H1 (cell line): ENCODE measurements around the gene SPOCK1. TPM values are rescaled to one million over a fixed set of nuclear protein-coding genes. Genes with fewer than 3 reads are reported as not detected.

Experiments used
- CTCF ChIA-PET: fragments of 300-600 bp; sonication (Branson Sonifier 250); formaldehyde crosslinking; loops from one replicate; lab custom pipeline; 2021; ENCODE audit not compliant: partially characterized antibody; lab: Charles Lee
- POLR2A ChIA-PET: fragments of 300-600 bp; sonication (Branson Sonifier 250); formaldehyde crosslinking; loops from one replicate; lab custom pipeline; 2021; ENCODE audit warnings: inconsistent platforms; ENCODE audit not compliant: partially characterized antibody; lab: Charles Lee
- DNase-seq, 2 experiments: peaks; one replicate each; pipeline versions ENCODE4 v3.0.0 to v3.0.0-alpha.2; 2010 to 2022; ENCODE audit warnings: low spot score in 2 of 2, low read depth in 1 of 2, mixed read lengths in 1 of 2
- FAIRE-seq: peaks from 2 replicates; lab custom pipeline; 2011; peaks lifted over from hg19 to GRCh38; lab: Jason Lieb, UNC
- H2AFZ ChIP-seq: 2 replicates; pipeline ENCODE4 v1.8.1; 2012; ENCODE audit warnings: low read length, inconsistent platforms
- H2AK5ac ChIP-seq: 2 replicates; pipeline ENCODE4 v1.6.1; 2013; ENCODE audit warnings: low read depth, low read length
- H2BK120ac ChIP-seq: replicated peaks from 2 replicates; pipeline ENCODE3; 2013; ENCODE audit warnings: low read depth, low read length, inconsistent platforms
- H2BK12ac ChIP-seq: 2 replicates; pipeline ENCODE4 v1.6.1; 2013; ENCODE audit warnings: low read depth, low read length
- H2BK15ac ChIP-seq: 2 replicates; pipeline ENCODE4 v1.6.1; 2013; ENCODE audit warnings: low read length
- H2BK20ac ChIP-seq: 2 replicates; pipeline ENCODE4 v1.6.1; 2013; ENCODE audit warnings: low read length
- H2BK5ac ChIP-seq: 2 replicates; pipeline ENCODE4 v1.6.1; 2013; ENCODE audit warnings: low read depth, low read length
- H3K14ac ChIP-seq: 2 replicates; pipeline ENCODE4 v1.6.1; 2013; ENCODE audit warnings: inconsistent platforms; ENCODE audit not compliant: insufficient read length
- H3K18ac ChIP-seq: 2 replicates; pipeline ENCODE4 v1.6.1; 2013; ENCODE audit warnings: low read length; ENCODE audit errors: extremely low read depth
- H3K23ac ChIP-seq: 2 replicates; pipeline ENCODE4 v1.6.1; 2013; ENCODE audit warnings: inconsistent platforms; ENCODE audit not compliant: insufficient read length
- H3K23me2 ChIP-seq: 2 replicates; pipeline ENCODE4 v1.6.1; 2013; ENCODE audit warnings: low read depth, low read length
- H3K27ac ChIP-seq: 2 replicates; pipeline ENCODE4 v1.6.1; 2011; ENCODE audit warnings: low read depth, low read length, inconsistent platforms
- H3K27me3 ChIP-seq, 4 experiments: replicated peaks in 1 of 4; 1 replicate in 1 of 4; 2 replicates in 3 of 4; pipeline versions ENCODE4 v1.6.1 to v1.8.1; 2011 to 2013; ENCODE audit warnings: low read length in 3 of 4, mild to moderate bottlenecking in 3 of 4, inconsistent platforms in 2 of 4, mixed read lengths in 2 of 4, moderate library complexity in 1 of 4; ENCODE audit not compliant: control insufficient read depth in 3 of 4, insufficient read depth in 3 of 4; ENCODE audit errors: extremely low read depth in 1 of 4
- H3K36me3 ChIP-seq, 4 experiments: 2 replicates each; pipeline versions ENCODE4 v1.6.1 to v1.8.1; 2011 to 2013; ENCODE audit warnings: mild to moderate bottlenecking in 4 of 4, low read length in 3 of 4, moderate library complexity in 2 of 4, control low read depth in 1 of 4, inconsistent platforms in 1 of 4; ENCODE audit not compliant: insufficient read depth in 4 of 4, control insufficient read depth in 2 of 4
- H3K4ac ChIP-seq: replicated peaks from 2 replicates; pipeline ENCODE3; 2013; ENCODE audit warnings: low read length, low read depth, mixed read lengths, inconsistent platforms; ENCODE audit not compliant: insufficient read length
- H3K4me1 ChIP-seq, 4 experiments: replicated peaks in 1 of 4; 1 replicate in 1 of 4; 2 replicates in 3 of 4; pipeline versions ENCODE4 v1.6.1 to v1.8.1; 2011 to 2013; ENCODE audit warnings: low read length in 3 of 4, inconsistent platforms in 2 of 4, mixed read lengths in 1 of 4; ENCODE audit not compliant: insufficient read depth in 4 of 4, control insufficient read depth in 3 of 4
- H3K4me2 ChIP-seq, 2 experiments: 2 replicates each; pipeline versions ENCODE4 v1.6.1 to v1.8.1; 2011 to 2013; ENCODE audit warnings: low read depth in 2 of 2, low read length in 2 of 2, control low read depth in 1 of 2, inconsistent platforms in 1 of 2, mild to moderate bottlenecking in 1 of 2; ENCODE audit not compliant: insufficient read depth in 1 of 2
- H3K4me3 ChIP-seq, 4 experiments: fragments of 200-600, 300-600 bp in 1 of 4; sonication (generic), shearing (Covaris generic), sonication (Bioruptor Twin) in 1 of 4; 2 replicates each; pipeline versions ENCODE4 v1.5.1 to v1.8.1; 2011 to 2016; ENCODE audit warnings: low read length in 4 of 4, low read depth in 3 of 4, control low read depth in 2 of 4, inconsistent platforms in 2 of 4, mild to moderate bottlenecking in 2 of 4, mixed read lengths in 1 of 4, moderate library complexity in 1 of 4; ENCODE audit not compliant: insufficient read depth in 2 of 4; ENCODE audit errors: extremely low read depth in 1 of 4
- H3K56ac ChIP-seq: replicated peaks from 2 replicates; pipeline ENCODE3; 2013; ENCODE audit warnings: low read depth, mild to moderate bottlenecking, mixed read lengths, low read length, inconsistent platforms; ENCODE audit not compliant: insufficient read length
- H3K79me1 ChIP-seq: 2 replicates; pipeline ENCODE4 v1.6.1; 2013; ENCODE audit warnings: low read depth, low read length, control low read depth
- H3K79me2 ChIP-seq, 2 experiments: 2 replicates each; pipeline versions ENCODE4 v1.6.1 to v1.8.1; 2012 to 2013; ENCODE audit warnings: low read length in 2 of 2, mild to moderate bottlenecking in 2 of 2, inconsistent platforms in 1 of 2; ENCODE audit not compliant: insufficient read depth in 2 of 2, control insufficient read depth in 1 of 2
- H3K9ac ChIP-seq, 4 experiments: replicated peaks in 1 of 4; 1 replicate in 1 of 4; 2 replicates in 3 of 4; pipeline versions ENCODE4 v1.6.1 to v1.8.1; 2011 to 2013; ENCODE audit warnings: low read depth in 3 of 4, low read length in 3 of 4, control low read depth in 2 of 4, mild to moderate bottlenecking in 2 of 4, moderate library complexity in 2 of 4, inconsistent platforms in 1 of 4; ENCODE audit errors: extremely low read depth in 1 of 4
- H3K9me3 ChIP-seq, 2 experiments: 2 replicates each; pipeline versions ENCODE4 v1.6.1 to v1.8.1; 2012 to 2013; ENCODE audit warnings: mild to moderate bottlenecking in 2 of 2, moderate library complexity in 2 of 2, control low read depth in 1 of 2, inconsistent platforms in 1 of 2, low read depth in 1 of 2, low read length in 1 of 2, mixed read lengths in 1 of 2; ENCODE audit not compliant: insufficient read depth in 2 of 2
- H4K20me1 ChIP-seq, 2 experiments: replicated peaks in 1 of 2; 2 replicates each; pipeline versions ENCODE3 to v1.8.1; 2011 to 2013; ENCODE audit warnings: inconsistent platforms in 2 of 2, low read length in 2 of 2, mild to moderate bottlenecking in 1 of 2; ENCODE audit not compliant: insufficient read depth in 2 of 2, control insufficient read depth in 1 of 2
- H4K5ac ChIP-seq: 2 replicates; pipeline ENCODE4 v1.6.1; 2013; ENCODE audit warnings: low read length, low read depth, mixed read lengths, inconsistent platforms; ENCODE audit not compliant: insufficient read length
- H4K8ac ChIP-seq: 2 replicates; pipeline ENCODE4 v1.8.0; 2013; ENCODE audit warnings: mild to moderate bottlenecking, moderate library complexity, low read length, inconsistent platforms; ENCODE audit not compliant: insufficient read depth; ENCODE audit errors: extremely low read depth
- H4K91ac ChIP-seq: replicated peaks from 2 replicates; pipeline ENCODE3; 2013; ENCODE audit warnings: low read length, mixed read lengths, inconsistent platforms; ENCODE audit not compliant: insufficient read length
- CHD2 ChIP-seq: IDR thresholded peaks from 2 replicates; pipeline ENCODE4 v1.6.1; 2012; ENCODE audit warnings: low read length, improper control_type of control experiment
- RAD21 ChIP-seq, 2 experiments: IDR thresholded peaks in 1 of 2; conservative IDR thresholded peaks in 1 of 2; 2 replicates each; pipeline ENCODE4 v1.6.1; 2011; ENCODE audit warnings: low read depth in 2 of 2, low read length in 2 of 2, improper control_type of control experiment in 1 of 2, inconsistent platforms in 1 of 2, mild to moderate bottlenecking in 1 of 2, moderate library complexity in 1 of 2
- WGBS, 2 experiments: shearing (Covaris generic) in 1 of 2; methylation state at CpG; one replicate each; pipeline versions ENCODE4 v1.1.6 to v1.1.7; 2013 to 2015; ENCODE audit warnings: low lambda C conversion rate in 2 of 2, mixed read lengths in 2 of 2, inconsistent platforms in 1 of 2, low coverage in 1 of 2, missing lambda C conversion rate in 1 of 2; ENCODE audit not compliant: insufficient replicate concordance in 2 of 2, insufficient coverage in 1 of 2, insufficient read length in 1 of 2; ENCODE audit errors: extremely low coverage in 1 of 2, missing lambda C conversion rate in 1 of 2; 5-methylcytosine and 5-hydroxymethylcytosine counted together
- polyA plus RNA-seq, 7 experiments: library from polyadenylated mRNA; depleted of rRNA in 3 of 7; stranded (reverse) in 5 of 7; unstranded in 2 of 7; fragments of >200 nt in 5 of 7; fragments of 200-250 nt in 2 of 7; gene quantifications; 1 replicate in 5 of 7; 2 replicates in 1 of 7; 4 replicates in 1 of 7; pipeline versions ENCODE4 v1.2.1 to v1.2.3, GENCODE V29; 2011 to 2013; ENCODE audit warnings: missing spikeins in 2 of 7, mixed read lengths in 2 of 7
- total RNA-seq: library from RNA; stranded (reverse); fragmentation: NEBNext Ultra II Directional; extraction: Animal tissue kit (Norgen Biotek cat#: 25700); gene quantifications from 2 replicates; pipeline ENCODE4 v1.2.1, GENCODE V29; 2021

The SPOCK1 gene
- total and polyA plus RNA-seq, 2 of the 8 experiments (the other 6 are each of a cell fraction or from before 2014, with no cell fraction given): 6.9 to 18.1 TPM

DNA sequence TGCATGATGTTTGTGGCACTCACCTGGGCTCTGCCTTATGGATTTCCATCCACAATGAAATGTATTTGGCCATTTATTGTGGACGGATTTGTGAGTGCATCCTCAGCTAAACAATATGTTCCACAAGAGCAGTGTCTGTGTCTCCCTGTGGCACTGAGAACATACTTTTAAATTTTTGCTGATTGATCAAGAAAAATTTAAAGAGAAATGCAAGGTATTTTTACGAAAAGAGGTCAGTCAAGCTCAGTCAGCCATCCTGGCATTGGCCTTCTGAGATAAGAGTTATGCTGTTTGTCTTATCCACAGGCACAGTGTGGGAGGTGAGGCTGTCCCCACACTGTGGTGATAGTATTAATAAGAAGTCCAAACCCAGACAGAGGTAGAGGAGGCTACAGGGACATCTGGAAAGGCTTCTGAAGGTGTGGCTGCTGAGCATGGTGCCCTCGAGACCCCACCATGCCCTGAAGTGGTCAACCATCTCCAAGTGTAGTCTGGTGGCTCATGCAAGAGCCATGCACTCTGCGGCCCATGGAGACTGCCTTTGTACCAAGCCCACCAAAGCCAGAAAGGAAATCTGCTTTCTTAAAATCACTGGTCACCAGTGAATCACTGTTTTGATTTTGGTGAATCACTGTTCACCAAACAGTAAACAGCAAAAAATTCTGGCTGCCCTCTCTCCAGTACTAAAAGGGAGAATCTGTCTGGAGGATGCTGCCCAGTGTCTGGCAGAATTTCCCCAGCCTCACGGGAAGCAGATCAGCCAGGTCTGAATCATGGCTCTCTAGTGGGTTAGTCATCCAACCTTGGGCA, 28.8 kb downstream of the SPOCK1 start:
- Histone ChIP-seq H3K23ac (no peak overlapping the region), H3K4me1 (no peaks in the 10 kb centered on the region), H3K14ac (no peak overlapping the region), H3K27ac (no peak overlapping the region), H4K91ac (no peak overlapping the region), H2BK20ac (no peak overlapping the region), H2AFZ (no peak overlapping the region), H2BK12ac (no peak overlapping the region), H3K4me2 (no peak overlapping the region), H3K9me3 (no peaks in the 10 kb centered on the region), H4K20me1 (no peaks in the 10 kb centered on the region), H3K79me2 (no peaks in the 10 kb centered on the region), H2AK5ac (no peak overlapping the region), H3K23me2 (no peaks in the 10 kb centered on the region), H3K36me3 (no peaks in the 10 kb centered on the region), H3K79me1 (no peaks in the 10 kb centered on the region), H3K56ac (no peak overlapping the region), H3K18ac (no peak overlapping the region), H3K27me3 (no peaks in the 10 kb centered on the region), H2BK15ac (no peak overlapping the region), H3K4ac (no peak overlapping the region), H2BK5ac (no peak overlapping the region), H2BK120ac (no peak overlapping the region), H4K5ac (no peak overlapping the region), H3K9ac (no peak overlapping the region), H4K8ac (no peak overlapping the region), H3K4me3 (no peak overlapping the region)
- no peak for TF ChIP-seq CHD2
- no peak for TF ChIP-seq RAD21 (IDR thresholded peaks at IDR 0.05 in 1 of 2, conservative IDR thresholded peaks at IDR 0.05 in 1 of 2; ENCODE audit: low read depth in 2 of 2, low read length in 2 of 2)
- CTCF ChIA-PET: interaction anchor here (2.3 kb wide), 1 partner anchor 150 kb away, joined by 10 read pairs; no protein-coding TSS in a partner anchor
- DNase-seq (no peak), FAIRE-seq (no peak)
- 89% methylated on average over 5 of the region's 5 CpGs; no CpG with 5 or more reads in 1 of the 2 experiments for WGBS, 2 experiments
- POLR2A ChIA-PET: no interaction called here
